ENCODE results near the gene LINGO1. TPM values are rescaled to one million over a fixed set of nuclear protein-coding genes. Genes with fewer than 3 reads are reported as not detected.
A peak's percentile ranks its signal among the peaks of the same experiment; 100 is the strongest.

LINGO1 gene
- polyA plus RNA-seq, 1 of the 3 experiments (the other 2 are of a cell fraction) = 0.56 TPM

GRCh38 chr15:77656294-77656693, 23.6 kb upstream of the LINGO1 start (continued):
- TF ChIP-seq ZBTB33 (IDR thresholded peaks at IDR 0.05; ENCODE audit: borderline replicate concordance, low read depth) (no peak), RAD21 (IDR thresholded peaks at IDR 0.05; ENCODE audit: low read length) (no peak), RFX5 (IDR thresholded peaks at IDR 0.05; ENCODE audit: low read length) (no peak), TCF12 (IDR thresholded peaks at IDR 0.05) (no peak)

GRCh38 chr15:77654975-77655374, 22.3 kb upstream of the LINGO1 start:
- no peaks in the 10 kb centered on the region for H3K79me2 ChIP-seq (ENCODE audit: insufficient read depth)
- H3K9ac ChIP-seq = no peak overlapping the region
- no peaks in the 10 kb centered on the region for H3F3A ChIP-seq (replicated peaks; ENCODE audit: insufficient read depth)
- H4K20me1 ChIP-seq (ENCODE audit: insufficient read depth) = no peaks in the 10 kb centered on the region
- TF ChIP-seq CTCF (IDR thresholded peaks at IDR 0.05) (peak; percentile 32), RAD21 (IDR thresholded peaks at IDR 0.05; ENCODE audit: low read length) (0 out of 2 replicates have a peak, but pooled peaks have one; percentile 11), FOSL2 (IDR thresholded peaks at IDR 0.05; ENCODE audit: borderline replicate concordance, low read depth) (no peak)
- no peaks in the 10 kb centered on the region for H3K9me2 ChIP-seq
- H3K4me1 ChIP-seq (ENCODE audit: control insufficient read depth in 1 of 2, insufficient read depth in 2 of 2, low read depth in 1 of 2, low read length in 1 of 2) = no peaks in the 10 kb centered on the region
- no peaks in the 10 kb centered on the region for H3K36me3 ChIP-seq (replicated peaks in 1 of 2; ENCODE audit: control insufficient read depth in 1 of 2, insufficient read depth in 2 of 2, low read length in 1 of 2)
- H3K27ac ChIP-seq (ENCODE audit: low read depth in 2 of 2, low read length in 1 of 2) = no peak overlapping the region
- peak; percentile 54 for DNase-seq
- H2AFZ ChIP-seq (ENCODE audit: low read depth) = no peak overlapping the region
- no peak overlapping the region for H3K4me3 ChIP-seq (ENCODE audit: low read depth in 2 of 2, low read length in 1 of 2)
- H3K9me3 ChIP-seq = no peaks in the 10 kb centered on the region
- no peak overlapping the region for H3K4me2 ChIP-seq
- CTCF ChIA-PET = interaction anchor here (0.8 to 15.9 kb wide), 10 partner anchors 9 to 173 kb away, joined by 3 to 230 read pairs (median 7); partner anchors contain the start of gene LINGO1
- 28% methylated on average over 4 of the region's 4 CpGs for WGBS (ENCODE audit: low lambda C conversion rate)
- H3K27me3 ChIP-seq (ENCODE audit: insufficient read depth) = peaks cover 45% of the 10 kb centered on the region; the same call in 1 of the 2 replicates
- POLR2A ChIA-PET = no interaction called here

GRCh38 chr15:77653832-77654480, 21.2 kb upstream of the LINGO1 start:
- Histone ChIP-seq H2AFZ (ENCODE audit: low read depth) (no peak overlapping the region), H3K4me1 (ENCODE audit: control insufficient read depth in 1 of 2, insufficient read depth in 2 of 2, low read depth in 1 of 2, low read length in 1 of 2) (no peaks in the 10 kb centered on the region), H3K36me3 (replicated peaks in 1 of 2; ENCODE audit: control insufficient read depth in 1 of 2, insufficient read depth in 2 of 2, low read length in 1 of 2) (no peaks in the 10 kb centered on the region), H3K27ac (ENCODE audit: low read depth in 2 of 2, low read length in 1 of 2) (no peak overlapping the region), H3K79me2 (ENCODE audit: insufficient read depth) (no peaks in the 10 kb centered on the region), H3K4me3 (ENCODE audit: low read depth in 2 of 2, low read length in 1 of 2) (no peak overlapping the region), H3K9ac (no peak overlapping the region), H3K9me2 (no peaks in the 10 kb centered on the region), H3K9me3 (no peaks in the 10 kb centered on the region), H3F3A (replicated peaks; ENCODE audit: insufficient read depth) (no peaks in the 10 kb centered on the region), H3K4me2 (no peak overlapping the region), H3K27me3 (ENCODE audit: insufficient read depth) (peaks cover 45% of the 10 kb centered on the region; the same call in 1 of the 2 replicates), H4K20me1 (ENCODE audit: insufficient read depth) (no peaks in the 10 kb centered on the region)
- POLR2A ChIA-PET = no interaction called here
- TF ChIP-seq RXRA (IDR thresholded peaks at IDR 0.05; ENCODE audit: borderline replicate concordance, low read depth) = no peak
- TF ChIP-seq YY1 (IDR thresholded peaks at IDR 0.05; ENCODE audit: low read depth) = no peak
- TF ChIP-seq ZBTB33 (IDR thresholded peaks at IDR 0.05; ENCODE audit: borderline replicate concordance, low read depth) = no peak
- TF ChIP-seq RFX5 (IDR thresholded peaks at IDR 0.05; ENCODE audit: low read length) = no peak
- TF ChIP-seq REST (IDR thresholded peaks at IDR 0.05; ENCODE audit: low read depth, low read length) = no peak
- no peak for TF ChIP-seq TAF1 (IDR thresholded peaks at IDR 0.05; ENCODE audit: borderline replicate concordance, low read depth, low read length)
- no peak for DNase-seq
- CTCF ChIA-PET = interaction anchor here (1.5 to 8.6 kb wide), 6 partner anchors 10 to 168 kb away, joined by 4 to 63 read pairs (median 10); partner anchors contain the start of gene LINGO1
- 44% methylated on average over 4 of the region's 4 CpGs for WGBS (ENCODE audit: low lambda C conversion rate)

Measured in SK-N-SH (cell line).